ENCODE measurements around the gene TBC1D24.

TBC1D24 gene

GRCh38 chr16:2500430-2500917, 25.5 kb downstream of the TBC1D24 start:
- no peak for DNase-seq

GRCh38 chr16:2500918-2501750, 26.2 kb downstream of the TBC1D24 start:
- peak; percentile 30 for DNase-seq

- no peak for DNase-seq
Measured at GRCh38 chr16:2501946-2502895, 27.3 kb downstream of the TBC1D24 start.

GRCh38 chr16:2505695-2506094, 30.8 kb downstream of the TBC1D24 start:
- DNase-seq: no peak

GRCh38 chr16:2507052-2507659, 32.2 kb downstream of the TBC1D24 start:
- DNase-seq: no peak

GRCh38 chr16:2507665-2508064, 32.7 kb downstream of the TBC1D24 start:
- DNase-seq: no peak

GRCh38 chr16:2508722-2509400, 33.9 kb downstream of the TBC1D24 start:
- DNase-seq: no peak

GRCh38 chr16:2511128-2511800, 36.3 kb downstream of the TBC1D24 start:
- DNase-seq: no peak

GRCh38 chr16:2511996-2512734, 37.2 kb downstream of the TBC1D24 start:
- no peak for DNase-seq

GRCh38 chr16:2512735-2513404, 37.9 kb downstream of the TBC1D24 start:
- no peak for DNase-seq

- peak; percentile 75 for DNase-seq
Measured at GRCh38 chr16:2513405-2514332, 38.7 kb downstream of the TBC1D24 start, which contains the start of gene ATP6V0C. ATP6V0C (plus strand) TSS chr16:2513952; CDS start chr16:2514104, 152 bp downstream.

GRCh38 chr16:2514333-2515179, 39.6 kb downstream of the TBC1D24 start:
- DNase-seq: no peak

GRCh38 chr16:2515180-2515851, 40.4 kb downstream of the TBC1D24 start:
- no peak for DNase-seq

- no peak for DNase-seq
Measured at GRCh38 chr16:2516391-2517240, 41.7 kb downstream of the TBC1D24 start.

- no peak for DNase-seq
Measured at GRCh38 chr16:2517954-2518605, 43.2 kb downstream of the TBC1D24 start.

All from DMS 273 treated with DMSO at 0.1 percent for 48 hours (cell line).